A549 (cell line): ENCODE data around the gene CHCHD5. TPM values are rescaled to one million over a fixed set of nuclear protein-coding genes. Genes with fewer than 3 reads are reported as not detected.
"Not testable (repeated sequence)": the region's sequence is repeated elsewhere in the genome, so short reads cannot be mapped to it uniquely, and the experiment has no call there.

ENCODE experiments used
- ATAC-seq, 2 experiments: fragments of 200-7000 bp in 1 of 2; fragments of >200 bp in 1 of 2; cut with Nextera tagmentation in 1 of 2; cut with Tn5 transposase in 1 of 2; 3 replicates each; pipeline versions ENCODE4 v1.8.0 to v1.9.1; 2018 to 2020; ENCODE audit warnings: mild to moderate bottlenecking in 1 of 2, moderate library complexity in 1 of 2
- CTCF ChIA-PET: fragments of 300-600 bp; sonication (Branson Sonifier 250); formaldehyde crosslinking; extraction: SDS; loops from one replicate; lab custom pipeline; 2021; ENCODE audit warnings: antibody characterized with exemption, inconsistent platforms; lab: Yijun Ruan, JAX
- POLR2A ChIA-PET: fragments of 350-600 bp; formaldehyde crosslinking; extraction: SDS; loops from one replicate; lab custom pipeline; 2021; ENCODE audit warnings: antibody characterized with exemption, inconsistent platforms; lab: Yijun Ruan, JAX
- DNase-seq, 2 experiments: peaks; one replicate each; pipeline versions ENCODE4 v3.0.0 to v3.0.0-alpha.2; 2011 to 2016; ENCODE audit warnings: low read depth in 1 of 2, low spot score in 1 of 2
- FAIRE-seq: peaks from 2 replicates; lab custom pipeline; 2011; peaks lifted over from hg19 to GRCh38; lab: Jason Lieb, UNC
- H3K27ac ChIP-seq, 2 experiments: fragments of >200 bp; sonication (Bioruptor Twin); formaldehyde crosslinking; 3 replicates each; pipeline ENCODE4 v1.5.1; 2016 to 2017
- H3K4me1 ChIP-seq: fragments of >200 bp; sonication (Bioruptor Twin); formaldehyde crosslinking; 3 replicates; pipeline ENCODE4 v1.6.1; 2016
- H3K4me2 ChIP-seq: fragments of >200 bp; sonication (Bioruptor Twin); formaldehyde crosslinking; 3 replicates; pipeline ENCODE4 v1.6.1; 2016
- H3K4me3 ChIP-seq: fragments of >200 bp; sonication (Bioruptor Twin); formaldehyde crosslinking; 3 replicates; pipeline ENCODE4 v1.5.1; 2016
- H3K9me3 ChIP-seq: fragments of >200 bp; sonication (Bioruptor Twin); formaldehyde crosslinking; 3 replicates; pipeline ENCODE4 v1.6.1; 2016
- BHLHE40 ChIP-seq: IDR thresholded peaks from 2 replicates; pipeline ENCODE4 v1.6.1; 2012; ENCODE audit warnings: low read depth, low read length, inconsistent platforms
- CBX8 ChIP-seq: fragments of 200-600 bp; sonication (generic); IDR thresholded peaks from 2 replicates; pipeline ENCODE4 v1.6.1; 2016
- EHMT2 ChIP-seq: fragments of 200-600 bp; sonication (generic); IDR thresholded peaks from 2 replicates; pipeline ENCODE4 v1.6.1; 2016; ENCODE audit warnings: antibody characterized with exemption, low read depth, mild to moderate bottlenecking, moderate library complexity
- EP300 ChIP-seq, 2 experiments: fragments of >200 bp; sonication (Bioruptor Twin); formaldehyde crosslinking; IDR thresholded peaks; 2 replicates in 1 of 2; 3 replicates in 1 of 2; pipeline ENCODE4 v1.6.1; 2016 to 2017
- ESRRA ChIP-seq: fragments of 150-350 bp; IDR thresholded peaks from 2 replicates; pipeline ENCODE4 v1.6.1; 2014; ENCODE audit warnings: mild to moderate bottlenecking, low read length, borderline replicate concordance
- FOSB ChIP-seq: fragments of 250-450 bp; sonication (Bioruptor Pico); IDR thresholded peaks from 2 replicates; pipeline ENCODE4 v1.5.0; 2020; ENCODE audit warnings: mild to moderate bottlenecking, moderate library complexity
- GATA3 ChIP-seq: IDR thresholded peaks from 2 replicates; pipeline ENCODE4 v1.6.1; 2012; ENCODE audit warnings: borderline replicate concordance
- HOXA7 ChIP-seq: fragments of 250-450 bp; sonication (Bioruptor Pico); IDR thresholded peaks from 2 replicates; pipeline ENCODE4 v1.5.0; 2020; ENCODE audit warnings: mild to moderate bottlenecking, moderate library complexity
- HOXB5 ChIP-seq: fragments of 250-450 bp; sonication (Bioruptor Pico); IDR thresholded peaks from 2 replicates; pipeline ENCODE4 v1.5.0; 2020; ENCODE audit warnings: mild to moderate bottlenecking, moderate library complexity
- JUN ChIP-seq, 2 experiments: fragments of >200 bp; sonication (Bioruptor Twin); formaldehyde crosslinking; IDR thresholded peaks; 2 replicates in 1 of 2; 3 replicates in 1 of 2; pipeline ENCODE4 v1.6.1; 2016 to 2017
- KDM1A ChIP-seq: fragments of 200-600 bp; sonication (generic); IDR thresholded peaks from 2 replicates; pipeline ENCODE4 v1.6.1; 2016; ENCODE audit warnings: low read depth, mild to moderate bottlenecking
- MAFK ChIP-seq: fragments of 450-650 bp; IDR thresholded peaks from 2 replicates; pipeline ENCODE4 v1.6.1; 2014; ENCODE audit not compliant: partially characterized antibody
- PHF8 ChIP-seq: fragments of 200-600 bp; sonication (generic); IDR thresholded peaks from 2 replicates; pipeline ENCODE4 v1.6.1; 2016; ENCODE audit warnings: low read depth, mild to moderate bottlenecking, antibody characterized with exemption, moderate library complexity, borderline replicate concordance
- RFX5 ChIP-seq: fragments of 450-650 bp; IDR thresholded peaks from 2 replicates; pipeline ENCODE4 v1.7.1; 2014; ENCODE audit warnings: antibody characterized with exemption, mild to moderate bottlenecking, moderate library complexity
- TFCP2L1 ChIP-seq: fragments of 250-450 bp; sonication (Bioruptor Pico); IDR thresholded peaks from 2 replicates; pipeline ENCODE4 v1.5.0; 2021; ENCODE audit warnings: mild to moderate bottlenecking
- WGBS: methylation state at CpG from one replicate; pipeline ENCODE4 v1.1.6; 2017; ENCODE audit errors: missing lambda C conversion rate; 5-methylcytosine and 5-hydroxymethylcytosine counted together
- polyA plus RNA-seq, 4 experiments: library from polyadenylated mRNA; depleted of rRNA in 3 of 4; stranded (reverse); fragments of >200 nt; fragmentation: RNase III in 1 of 4; extraction: RNeasy Plus Mini Kit Qiagen cat#74134 plus additional on column Dnase treatment in 1 of 4; gene quantifications; 2 replicates in 3 of 4; 3 replicates in 1 of 4; pipeline ENCODE4 v1.2.3, GENCODE V29; 2011 to 2017
- TF ChIP-seq, protein P1 (sequence below): IDR thresholded peaks from 2 replicates; pipeline ENCODE4 v1.6.1; 2012
- TF ChIP-seq, protein P2 (sequence below): fragments of 250-450 bp; sonication (Bioruptor Pico); IDR thresholded peaks from 2 replicates; pipeline ENCODE4 v1.5.0; 2021; ENCODE audit warnings: mild to moderate bottlenecking, moderate library complexity, borderline replicate concordance
- TF ChIP-seq, protein P3 (sequence below): fragments of 200-600 bp; sonication (generic); IDR thresholded peaks from 2 replicates; pipeline ENCODE4 v1.6.1; 2016; ENCODE audit warnings: antibody characterized with exemption, mild to moderate bottlenecking, moderate library complexity

The CHCHD5 gene
- polyA plus RNA-seq, 2 of the 4 experiments (the other 2 are of a cell fraction): 15.0 to 61.4 TPM

DNA sequence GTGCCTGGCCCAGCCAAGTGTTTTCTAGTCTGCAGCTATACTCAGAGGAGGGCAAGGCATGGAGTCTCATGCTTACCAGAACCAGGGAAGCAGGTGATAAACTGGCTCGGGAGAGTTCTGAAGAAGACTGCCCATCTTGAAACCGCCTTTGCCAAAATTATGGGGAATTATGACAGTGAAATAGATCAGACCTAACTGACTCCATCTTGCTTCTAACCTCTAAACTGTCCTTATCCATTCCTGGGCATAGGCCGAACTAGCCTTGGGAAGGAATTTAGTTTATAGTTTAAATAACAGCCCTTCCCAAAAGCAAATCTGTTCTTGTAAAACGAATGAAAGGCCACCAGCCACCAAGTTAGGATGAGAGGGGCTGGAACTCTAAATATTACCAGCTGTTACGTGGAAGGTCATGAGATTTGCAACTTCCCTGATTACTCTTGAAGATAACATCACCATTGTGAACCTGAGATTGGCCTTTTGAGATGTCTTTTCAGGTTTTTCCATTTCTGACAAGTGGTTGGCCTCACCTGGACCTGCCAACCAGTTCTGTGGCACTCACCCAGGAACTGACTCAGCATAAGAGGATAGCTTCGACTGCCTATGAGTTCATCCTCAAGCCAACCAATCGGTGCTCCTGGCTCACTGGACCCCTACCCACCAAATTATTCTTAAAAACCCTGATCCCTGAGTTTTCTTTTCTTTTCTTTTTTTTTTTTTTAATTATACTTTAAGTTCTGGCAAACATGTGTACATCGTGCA is 23.4 kb downstream of the CHCHD5 start:
- 67% methylated on average over 8 of the region's 8 CpGs for WGBS
- ATAC-seq (no peak), DNase-seq (no peak), FAIRE-seq (no peak)
- H3K4me3 ChIP-seq: no peak overlapping the region
- no peaks in the 10 kb centered on the region for H3K9me3 ChIP-seq
- no peaks in the 10 kb centered on the region for H3K4me1 ChIP-seq
- ChIA-PET POLR2A (no interaction called here), CTCF (interaction anchor here (11.7 to 11.9 kb wide), 2 partner anchors 20 to 119 kb away, joined by 137 to 230 read pairs; partner anchors contain the start of gene NT5DC4)
- H3K4me2 ChIP-seq: no peak overlapping the region
- TF ChIP-seq, protein P1, sequence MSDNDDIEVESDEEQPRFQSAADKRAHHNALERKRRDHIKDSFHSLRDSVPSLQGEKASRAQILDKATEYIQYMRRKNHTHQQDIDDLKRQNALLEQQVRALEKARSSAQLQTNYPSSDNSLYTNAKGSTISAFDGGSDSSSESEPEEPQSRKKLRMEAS: no peak
- TF ChIP-seq, protein P2, sequence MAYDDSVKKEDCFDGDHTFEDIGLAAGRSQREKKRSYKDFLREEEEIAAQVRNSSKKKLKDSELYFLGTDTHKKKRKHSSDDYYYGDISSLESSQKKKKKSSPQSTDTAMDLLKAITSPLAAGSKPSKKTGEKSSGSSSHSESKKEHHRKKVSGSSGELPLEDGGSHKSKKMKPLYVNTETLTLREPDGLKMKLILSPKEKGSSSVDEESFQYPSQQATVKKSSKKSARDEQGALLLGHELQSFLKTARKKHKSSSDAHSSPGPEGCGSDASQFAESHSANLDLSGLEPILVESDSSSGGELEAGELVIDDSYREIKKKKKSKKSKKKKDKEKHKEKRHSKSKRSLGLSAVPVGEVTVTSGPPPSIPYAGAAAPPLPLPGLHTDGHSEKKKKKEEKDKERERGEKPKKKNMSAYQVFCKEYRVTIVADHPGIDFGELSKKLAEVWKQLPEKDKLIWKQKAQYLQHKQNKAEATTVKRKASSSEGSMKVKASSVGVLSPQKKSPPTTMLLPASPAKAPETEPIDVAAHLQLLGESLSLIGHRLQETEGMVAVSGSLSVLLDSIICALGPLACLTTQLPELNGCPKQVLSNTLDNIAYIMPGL (CRISPR knock-in tag): no peak
- TF ChIP-seq TFCP2L1 (CRISPR knock-in tag) (no peak), MAFK (peak; percentile 15)
- H3K27ac ChIP-seq: no peak overlapping the region

DNA sequence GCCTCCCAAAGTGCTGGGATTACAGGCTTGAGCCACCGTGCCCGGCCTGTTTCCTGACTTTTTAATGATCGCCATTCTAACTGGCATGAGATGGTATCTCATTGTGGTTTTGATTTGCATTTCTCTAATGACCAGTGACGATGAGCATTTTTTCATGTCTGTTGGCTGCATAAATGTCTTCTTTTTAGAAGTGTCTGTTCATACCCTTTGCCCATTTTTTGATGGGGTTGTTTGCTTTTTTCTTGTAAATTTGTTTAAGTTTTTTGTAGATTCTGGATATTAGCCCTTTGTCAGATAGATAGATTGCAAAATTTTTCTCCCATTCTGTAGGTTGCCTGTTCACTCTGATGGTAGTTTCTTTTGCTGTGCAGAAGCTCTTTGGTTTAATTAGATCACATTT is 24.9 kb downstream of the CHCHD5 start:
- FAIRE-seq, H3K27ac ChIP-seq, H3K4me1 ChIP-seq, H3K4me2 ChIP-seq, H3K9me3 ChIP-seq, ATAC-seq, CTCF ChIA-PET, POLR2A ChIA-PET, H3K4me3 ChIP-seq, DNase-seq: not testable (repeated sequence)
- 89% methylated on average over 4 of the region's 4 CpGs for WGBS

DNA sequence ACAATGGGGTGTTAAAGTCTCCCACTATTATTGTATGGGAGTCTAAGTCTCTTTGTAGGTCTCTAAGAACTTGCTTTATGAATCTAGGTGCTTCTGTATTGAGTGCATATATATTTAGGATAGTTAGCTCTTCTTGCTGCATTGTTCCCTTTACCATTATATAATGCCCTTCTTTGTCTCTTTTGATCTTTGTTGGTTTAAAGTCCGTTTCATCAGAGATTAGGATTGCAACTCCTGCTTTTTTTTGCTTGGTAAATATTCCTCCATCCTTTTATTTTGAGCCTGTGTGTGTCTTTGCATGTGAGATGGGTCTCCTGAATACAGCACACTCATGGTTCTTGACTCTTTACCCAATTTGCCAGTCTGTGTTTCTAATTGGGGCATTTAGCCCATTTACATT is 27.9 kb downstream of the CHCHD5 start:
- H3K4me1 ChIP-seq, DNase-seq, H3K9me3 ChIP-seq, H3K4me3 ChIP-seq, H3K27ac ChIP-seq, POLR2A ChIA-PET, FAIRE-seq, H3K4me2 ChIP-seq, ATAC-seq: not testable (repeated sequence)
- WGBS: 37% methylated on average over 1 of the region's 1 CpG
- CTCF ChIA-PET: interaction anchor here (3.7 kb wide), 1 partner anchor 12 kb away, joined by 17 read pairs; no protein-coding TSS in a partner anchor

DNA sequence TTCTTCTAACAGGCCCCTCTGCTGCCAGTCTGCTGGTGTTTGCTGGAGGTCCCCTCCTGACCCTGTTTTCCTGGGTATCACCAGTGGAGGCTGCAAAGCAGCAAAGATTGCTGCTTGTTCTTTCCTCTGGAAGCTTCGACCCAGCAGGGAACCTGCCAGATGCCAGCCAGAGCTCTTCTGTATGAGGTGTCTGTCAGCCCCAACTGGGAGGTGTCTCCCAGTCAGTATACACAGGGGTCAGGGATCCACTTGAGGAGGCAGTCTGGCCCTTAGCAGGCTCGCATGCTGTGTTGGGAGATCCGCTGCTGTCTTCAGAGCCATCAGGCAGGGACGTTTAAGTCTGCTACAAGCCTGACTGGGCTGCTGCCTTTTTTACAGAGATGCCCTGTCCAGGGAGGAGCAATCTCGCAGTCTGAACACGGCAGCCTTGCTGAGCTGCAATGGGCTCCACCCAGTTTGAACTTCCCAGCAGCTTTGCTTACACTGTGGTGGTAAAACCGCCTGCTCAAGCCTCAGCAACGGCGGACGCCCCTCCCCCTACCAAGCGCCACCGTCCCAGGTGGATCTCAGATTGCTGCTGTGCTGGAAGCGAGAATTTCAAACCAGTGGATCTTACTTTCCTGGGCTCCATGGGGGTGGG is 29.9 kb downstream of the CHCHD5 start:
- TF ChIP-seq TFCP2L1 (CRISPR knock-in tag) (no peak), HOXB5 (CRISPR knock-in tag) (no peak)
- POLR2A ChIA-PET: no interaction called here
- Histone ChIP-seq H3K4me1 (no peaks in the 10 kb centered on the region), H3K4me2 (no peak overlapping the region), H3K4me3 (no peak overlapping the region), H3K27ac (no peak overlapping the region), H3K9me3 (no peaks in the 10 kb centered on the region)
- no peak for FAIRE-seq
- no peak for DNase-seq
- no peak for ATAC-seq
- WGBS: 68% methylated on average over 12 of the region's 13 CpGs
- CTCF ChIA-PET: interaction anchor here (0.8 to 3.7 kb wide), 3 partner anchors 14 to 112 kb away, joined by 3 to 17 read pairs (median 6); no protein-coding TSS in a partner anchor

DNA sequence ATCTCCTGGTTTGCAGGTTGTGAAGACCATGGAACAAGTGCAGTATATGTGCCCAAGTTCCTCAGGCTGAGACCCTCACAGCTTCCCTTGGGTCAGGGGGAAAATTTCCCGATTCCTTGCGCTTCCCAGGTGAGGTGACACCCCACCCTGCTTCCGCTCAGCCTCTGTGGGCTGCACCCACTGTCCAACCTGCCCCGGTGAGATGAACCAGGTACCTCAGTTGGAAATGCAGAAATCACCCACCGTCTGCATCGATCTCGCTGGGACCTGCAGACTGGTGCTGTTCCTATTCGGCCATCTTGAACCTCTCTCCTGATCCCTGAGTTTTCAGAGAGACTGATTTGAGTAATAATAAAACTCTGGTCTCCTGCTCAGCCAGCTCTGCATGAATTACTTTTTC is 30.6 kb downstream of the CHCHD5 start:
- Histone ChIP-seq H3K27ac (no peak overlapping the region), H3K4me3 (no peak overlapping the region), H3K4me2 (no peak overlapping the region), H3K9me3 (no peaks in the 10 kb centered on the region), H3K4me1 (no peaks in the 10 kb centered on the region)
- 91% methylated on average over 8 of the region's 8 CpGs for WGBS
- TF ChIP-seq BHLHE40: no peak
- no peak for TF ChIP-seq ESRRA
- no peak for TF ChIP-seq CBX8
- TF ChIP-seq PHF8: no peak
- no peak for TF ChIP-seq JUN (IDR thresholded peaks at IDR 0.05)
- TF ChIP-seq EP300 (IDR thresholded peaks at IDR 0.05): no peak
- TF ChIP-seq GATA3: no peak
- TF ChIP-seq FOSB (CRISPR knock-in tag): no peak
- no peak for TF ChIP-seq TFCP2L1 (CRISPR knock-in tag)
- no peak for TF ChIP-seq KDM1A
- TF ChIP-seq HOXA7 (CRISPR knock-in tag): no peak
- no peak for TF ChIP-seq RFX5
- TF ChIP-seq, protein P3, sequence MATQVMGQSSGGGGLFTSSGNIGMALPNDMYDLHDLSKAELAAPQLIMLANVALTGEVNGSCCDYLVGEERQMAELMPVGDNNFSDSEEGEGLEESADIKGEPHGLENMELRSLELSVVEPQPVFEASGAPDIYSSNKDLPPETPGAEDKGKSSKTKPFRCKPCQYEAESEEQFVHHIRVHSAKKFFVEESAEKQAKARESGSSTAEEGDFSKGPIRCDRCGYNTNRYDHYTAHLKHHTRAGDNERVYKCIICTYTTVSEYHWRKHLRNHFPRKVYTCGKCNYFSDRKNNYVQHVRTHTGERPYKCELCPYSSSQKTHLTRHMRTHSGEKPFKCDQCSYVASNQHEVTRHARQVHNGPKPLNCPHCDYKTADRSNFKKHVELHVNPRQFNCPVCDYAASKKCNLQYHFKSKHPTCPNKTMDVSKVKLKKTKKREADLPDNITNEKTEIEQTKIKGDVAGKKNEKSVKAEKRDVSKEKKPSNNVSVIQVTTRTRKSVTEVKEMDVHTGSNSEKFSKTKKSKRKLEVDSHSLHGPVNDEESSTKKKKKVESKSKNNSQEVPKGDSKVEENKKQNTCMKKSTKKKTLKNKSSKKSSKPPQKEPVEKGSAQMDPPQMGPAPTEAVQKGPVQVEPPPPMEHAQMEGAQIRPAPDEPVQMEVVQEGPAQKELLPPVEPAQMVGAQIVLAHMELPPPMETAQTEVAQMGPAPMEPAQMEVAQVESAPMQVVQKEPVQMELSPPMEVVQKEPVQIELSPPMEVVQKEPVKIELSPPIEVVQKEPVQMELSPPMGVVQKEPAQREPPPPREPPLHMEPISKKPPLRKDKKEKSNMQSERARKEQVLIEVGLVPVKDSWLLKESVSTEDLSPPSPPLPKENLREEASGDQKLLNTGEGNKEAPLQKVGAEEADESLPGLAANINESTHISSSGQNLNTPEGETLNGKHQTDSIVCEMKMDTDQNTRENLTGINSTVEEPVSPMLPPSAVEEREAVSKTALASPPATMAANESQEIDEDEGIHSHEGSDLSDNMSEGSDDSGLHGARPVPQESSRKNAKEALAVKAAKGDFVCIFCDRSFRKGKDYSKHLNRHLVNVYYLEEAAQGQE: no peak
- no peak for TF ChIP-seq EHMT2
- ATAC-seq (no peak), FAIRE-seq (no peak), DNase-seq (no peak)
- CTCF ChIA-PET: interaction anchor here (1.0 to 3.7 kb wide), 3 partner anchors 14 to 122 kb away, joined by 3 to 17 read pairs (median 6); no protein-coding TSS in a partner anchor
- POLR2A ChIA-PET: no interaction called here
